Activated T-helper 1 cell treated with Interleukin-2 at 50 U/mL for 16 hours (primary cell): ENCODE data around the gene AVPR1A.
"Not testable (repeated sequence)": the region's sequence is repeated elsewhere in the genome, so short reads cannot be mapped to it uniquely, and the experiment has no call there.

Source experiments
- DNase-seq: peaks from one replicate; pipeline ENCODE4 v3.0.0-alpha.2; 2020; ENCODE audit warnings: low read depth

Gene AVPR1A

DNA sequence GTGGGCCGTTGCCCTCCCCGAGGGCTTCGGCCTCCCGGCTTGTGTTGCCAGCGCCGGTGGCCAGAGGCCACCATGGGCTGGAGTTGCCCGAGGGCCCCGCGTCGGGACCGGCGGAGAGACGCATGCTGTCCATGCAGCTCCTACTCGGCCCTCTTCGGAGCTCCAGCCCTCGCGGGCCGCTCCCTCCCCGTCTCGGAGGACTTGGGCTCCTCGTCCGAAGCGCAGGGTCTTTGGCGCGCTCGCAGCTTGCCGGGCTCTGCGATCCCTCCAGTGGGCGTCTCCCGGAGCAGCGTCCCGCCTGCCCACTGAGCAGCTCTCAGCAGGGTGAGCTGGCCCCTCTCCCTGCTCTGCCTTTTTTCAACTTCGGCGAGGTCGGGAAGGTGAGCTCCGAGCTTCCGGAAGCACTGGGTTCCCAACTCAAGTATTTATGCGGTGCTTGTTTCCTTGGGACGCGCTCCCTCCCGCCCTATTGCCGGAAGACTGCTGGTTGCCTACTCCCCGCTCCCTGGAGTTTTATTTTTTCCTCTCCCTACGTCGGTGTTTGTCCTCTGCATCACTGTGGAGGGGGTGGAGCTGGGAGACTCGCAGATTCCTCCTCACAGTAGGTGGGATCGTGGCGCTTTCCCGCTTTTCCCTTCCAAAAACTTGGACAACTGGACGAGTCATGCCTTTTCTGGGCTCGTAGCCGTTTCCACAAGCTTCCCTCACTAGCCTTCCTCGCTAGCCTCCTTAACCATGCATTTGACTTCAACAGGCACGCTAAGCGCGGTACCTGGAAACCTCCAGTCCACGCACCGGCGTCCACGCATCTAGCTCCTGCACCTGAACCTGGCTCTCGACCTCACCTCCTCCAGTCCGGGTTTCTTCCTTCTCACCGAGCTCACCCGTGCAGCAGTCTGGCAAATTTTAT is at the start of gene AVPR1A:
Gene AVPR1A, minus strand, starts transcription at position 489 of the 910 bp plus-strand sequence. Its CDS starts 365 bp downstream, at position 124.
- DNase-seq: no peak

GRCh38 chr12:63196168-63196567 is 45.2 kb upstream of the AVPR1A start:
- DNase-seq: no peak

DNA sequence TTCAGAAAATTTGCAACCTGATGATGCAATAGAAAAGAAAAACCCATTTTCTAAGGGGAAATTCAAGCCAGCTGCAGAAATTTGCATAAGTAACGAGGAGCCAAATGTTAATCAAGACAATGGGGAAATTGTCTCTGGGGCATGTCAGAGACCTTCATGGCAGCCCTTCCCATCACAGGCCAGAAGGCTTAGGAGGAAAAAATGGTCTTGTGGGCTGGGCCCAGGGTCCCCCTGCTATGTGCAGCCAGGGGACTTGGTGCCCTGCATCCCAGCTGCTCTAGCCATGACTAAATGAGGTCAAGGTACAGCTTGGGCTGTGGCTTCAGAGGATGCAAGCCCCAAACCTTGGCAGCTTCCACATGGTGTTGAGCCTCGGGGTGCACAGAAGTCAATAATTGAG is 28.2 kb upstream of the AVPR1A start:
- no peak for DNase-seq

- DNase-seq: no peak
These were observed 19.3 kb upstream of the AVPR1A start for GRCh38 chr12:63170321-63170720.

DNA sequence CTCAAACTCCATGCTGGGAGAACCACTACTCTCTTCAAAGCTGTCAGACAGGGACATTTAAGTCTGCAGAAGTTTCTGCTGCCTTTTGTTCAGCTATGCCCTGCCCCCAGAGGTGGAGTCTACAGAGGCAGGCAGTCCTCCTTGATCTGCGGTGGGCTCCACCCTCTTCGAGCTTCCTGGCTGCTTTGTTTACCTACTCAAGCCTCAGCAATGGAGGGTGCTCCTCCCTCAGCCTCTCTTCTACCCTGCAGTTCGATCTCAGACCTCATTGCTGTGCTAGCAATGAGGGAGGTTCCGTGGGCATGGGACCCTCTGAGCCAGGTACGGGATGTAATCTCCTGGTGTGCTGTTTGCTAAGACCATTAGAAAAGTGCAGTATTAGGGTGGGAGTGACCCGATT is 16.7 kb upstream of the AVPR1A start:
- not testable (repeated sequence) for DNase-seq

GRCh38 chr12:63164911-63165310 is 13.9 kb upstream of the AVPR1A start:
- DNase-seq: no peak

- no peak for DNase-seq
These were observed 12.5 kb upstream of the AVPR1A start for GRCh38 chr12:63163541-63163940.

GRCh38 chr12:63155375-63155774 is 4.4 kb upstream of the AVPR1A start:
- no peak for DNase-seq

- DNase-seq: no peak
These were observed 3.6 kb upstream of the AVPR1A start for GRCh38 chr12:63154560-63154959.

DNA sequence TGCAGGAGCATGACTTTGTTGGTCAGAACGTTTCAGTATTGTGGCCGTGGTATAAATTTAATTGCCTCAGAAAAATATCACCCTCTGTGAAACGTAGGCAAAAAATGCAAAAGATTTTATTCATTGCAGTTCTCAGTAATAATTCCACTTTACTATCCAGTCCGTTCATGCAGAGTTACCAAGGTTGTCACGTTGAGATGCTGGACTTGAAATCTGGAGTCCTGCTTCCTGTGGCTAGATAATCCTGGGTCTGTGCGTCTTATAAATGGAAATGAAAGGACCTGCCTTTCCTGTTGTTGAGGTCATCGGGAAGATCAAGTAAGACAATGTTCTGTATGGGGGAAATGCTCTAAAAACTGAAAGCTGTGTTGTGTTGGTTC is 1.3 kb upstream of the AVPR1A start:
- no peak for DNase-seq

GRCh38 chr12:63151623-63152320 is 771 bp upstream of the AVPR1A start:
- no peak for DNase-seq

DNA sequence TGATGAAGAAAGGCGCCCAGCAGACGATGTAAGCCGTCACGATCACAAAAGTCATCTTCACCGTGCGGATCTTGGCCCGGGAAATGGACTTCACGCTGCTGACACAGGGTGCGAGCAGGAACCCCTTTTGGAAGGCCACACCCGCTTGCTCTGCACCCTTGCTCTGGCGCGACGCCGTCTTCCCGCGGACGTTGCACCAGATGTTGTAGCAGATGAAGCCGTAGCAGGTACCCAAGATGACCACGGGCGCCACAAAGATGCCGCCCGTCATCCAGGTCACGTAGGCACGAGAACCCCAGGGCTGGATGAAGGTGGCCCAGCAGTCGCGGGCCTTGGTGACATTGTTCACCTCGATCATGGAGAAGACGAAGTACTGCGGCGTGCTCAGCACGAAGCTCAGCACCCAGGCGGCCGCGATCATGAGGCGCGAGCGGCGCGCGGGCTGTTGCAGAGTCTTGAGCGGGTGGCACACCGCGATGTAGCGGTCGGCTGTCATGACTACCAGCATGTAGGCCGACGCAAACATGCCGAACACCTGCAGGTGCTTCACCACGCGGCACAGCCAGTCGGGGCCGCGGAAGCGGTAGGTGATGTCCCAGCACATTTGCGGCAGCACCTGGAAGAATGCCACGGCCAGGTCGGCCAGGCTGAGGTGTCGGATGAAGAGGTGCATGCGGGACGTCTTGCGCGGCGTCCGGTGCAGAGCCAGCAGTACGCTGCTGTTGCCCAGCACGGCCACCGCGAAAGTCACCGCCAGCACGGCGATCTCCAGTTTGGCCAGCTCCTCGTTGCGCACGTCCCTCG is 890 bp downstream of the AVPR1A start:
- no peak for DNase-seq

GRCh38 chr12:63144556-63144955 is 6.4 kb downstream of the AVPR1A start:
- no peak for DNase-seq

GRCh38 chr12:63138488-63138887 is 12.5 kb downstream of the AVPR1A start:
- DNase-seq: no peak

- no peak for DNase-seq
These were observed 17.0 kb downstream of the AVPR1A start for GRCh38 chr12:63133981-63134380.

- no peak for DNase-seq
These were observed 18.8 kb downstream of the AVPR1A start for GRCh38 chr12:63132201-63132600.

GRCh38 chr12:63129927-63130326 is 21.1 kb downstream of the AVPR1A start:
- no peak for DNase-seq

GRCh38 chr12:63124778-63125177 is 26.2 kb downstream of the AVPR1A start:
- no peak for DNase-seq

- DNase-seq: no peak
These were observed 47.4 kb downstream of the AVPR1A start for GRCh38 chr12:63103494-63104131.

DNA sequence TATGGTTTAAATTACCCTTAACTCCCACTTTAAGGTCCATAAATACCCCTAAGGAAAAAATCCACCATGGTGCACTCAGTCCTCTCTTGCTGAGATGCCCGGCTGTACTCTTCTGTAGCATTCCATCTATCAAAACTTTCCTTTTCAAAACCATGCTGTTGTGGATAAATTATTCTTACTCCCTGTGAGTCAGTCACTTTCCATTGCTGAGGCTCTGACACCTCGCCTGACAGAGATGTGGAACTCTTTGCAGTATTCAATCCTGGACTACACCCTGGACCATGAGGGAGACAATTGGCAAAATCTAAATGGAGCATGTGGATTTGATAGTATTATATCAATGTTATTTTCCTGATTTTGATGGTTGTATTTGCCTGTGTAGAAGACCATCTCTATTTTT is 49.1 kb downstream of the AVPR1A start:
- DNase-seq: no peak

GRCh38 chr12:63098851-63099250 is 52.1 kb downstream of the AVPR1A start:
- DNase-seq: no peak

DNA sequence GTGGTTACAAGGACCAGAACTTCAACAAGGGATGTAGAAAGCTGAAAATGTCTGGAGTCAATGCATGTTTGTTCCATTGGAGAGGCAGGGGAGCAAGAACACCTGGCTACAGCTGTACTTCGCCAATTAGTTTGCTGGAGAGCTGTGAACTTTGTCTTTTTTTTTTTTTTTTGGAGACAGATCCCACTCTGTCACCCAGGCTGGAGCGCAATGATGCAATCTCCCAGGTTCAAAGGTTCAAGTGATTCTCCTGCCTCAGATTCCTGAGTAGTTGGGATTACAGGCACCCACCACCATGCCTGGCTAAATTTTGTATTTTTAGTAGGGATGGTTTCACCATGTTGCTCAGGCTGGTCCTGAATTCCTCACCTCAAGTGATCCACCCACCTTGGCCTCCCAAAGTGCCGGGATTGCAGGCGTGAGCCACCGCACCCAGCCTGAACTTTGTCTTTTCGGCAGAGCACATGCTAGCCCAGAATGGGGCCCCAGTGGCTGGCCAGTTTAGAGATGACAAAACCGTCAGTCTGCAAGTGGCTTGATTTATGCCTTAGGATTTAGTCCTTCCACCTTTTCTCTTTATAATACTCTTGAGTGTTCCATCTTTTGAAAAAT is 55.5 kb downstream of the AVPR1A start:
- DNase-seq: no peak
